ENCODE measurements around the gene LRRC8E. TPM values are rescaled to one million over a fixed set of nuclear protein-coding genes. Genes with fewer than 3 reads are reported as not detected.

LRRC8E gene
- total and polyA plus RNA-seq, 7 donors = 0.23 to 1.2 (median 1.2) TPM; not detected in 4

DNA sequence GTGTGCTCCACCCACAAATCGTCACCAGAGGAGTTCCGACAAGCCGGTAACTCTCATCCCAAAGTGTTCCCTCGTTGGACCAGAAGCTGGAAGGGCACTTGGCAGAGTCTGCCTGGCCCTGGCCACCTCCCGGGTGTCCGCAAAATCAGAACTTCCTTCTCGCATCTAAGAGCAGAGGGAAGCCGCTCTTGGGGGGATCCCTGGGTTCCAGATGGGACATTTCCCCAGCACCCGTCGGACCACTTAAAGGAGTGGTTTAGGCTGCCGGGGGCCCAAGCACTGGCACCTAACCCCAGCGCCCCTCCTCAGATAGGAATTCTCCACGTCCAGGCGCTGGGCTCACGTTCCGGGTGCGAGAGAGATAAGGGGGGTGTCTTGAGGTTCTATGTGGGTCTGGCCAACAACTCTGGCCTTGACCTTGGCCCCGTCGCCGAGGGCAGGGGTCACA is 14.5 kb downstream of the LRRC8E start:
- intact Hi-C loops (cut with DNase I) = loop anchor here (1.0 to 5.0 kb wide), 3 partner anchors 36 to 73 kb away; partner anchors contain the start of gene EVI5L
- TF ChIP-seq POLR2AphosphoS5 (IDR thresholded peaks at IDR 0.05) = no peak
- no peak for TF ChIP-seq POLR2A (IDR thresholded peaks at IDR 0.05)
- no peak for TF ChIP-seq CTCF (IDR thresholded peaks at IDR 0.05)
- no peak for TF ChIP-seq EP300 (IDR thresholded peaks at IDR 0.05)
- H3K27ac ChIP-seq = peak overlapping the region; percentile 83 to 90 (median 88)
- 6 to 17% methylated on average over 20 of the region's 20 CpGs for WGBS, 2 donors
- DNase-seq = no peak
- H3K27me3 ChIP-seq = no peaks in the 10 kb centered on the region
- H3K36me3 ChIP-seq = peaks cover 0 to 18% (median 8%) of the 10 kb centered on the region in 4 donors
- peaks cover 0 to 47% (median 44%) of the 10 kb centered on the region in 4 donors for H3K4me1 ChIP-seq
- H3K9me3 ChIP-seq = no peaks in the 10 kb centered on the region
- H3K4me3 ChIP-seq = peak overlapping the region; percentile 43 to 96 (median 52)

GRCh38 chr19:7903244-7904073 is 15.1 kb downstream of the LRRC8E start, which contains the start of gene MAP2K7:
Gene MAP2K7, plus strand, starts transcription at chr19:7903877. Its CDS starts 68 bp downstream, at chr19:7903945.
- H3K27ac ChIP-seq = peak within 1 kb of the TSS; percentile 86 to 91 (median 90)
- H3K4me3 ChIP-seq = peak within 1 kb of the TSS; percentile 82 to 99 (median 95)
- peak; percentile 100 for DNase-seq
- 0% methylated on average over 89 of the region's 89 CpGs for whole genome bisulfite sequencing, 2 donors
- intact Hi-C loops (cut with DNase I) = loop anchor here (1.0 to 5.0 kb wide), 4 partner anchors 17 to 73 kb away; partner anchors contain the start of genes EVI5L and SNAPC2
- TF ChIP-seq CTCF (IDR thresholded peaks at IDR 0.05) (peak in 3 of 4 experiments; percentile 12 to 21 (median 20)), POLR2AphosphoS5 (IDR thresholded peaks at IDR 0.05) (peak; percentile 83 to 88 (median 84)), POLR2A (IDR thresholded peaks at IDR 0.05) (peak; percentile 15 to 65), EP300 (IDR thresholded peaks at IDR 0.05) (peak in 1 of 4 donors; percentile 73)
- peaks cover 0 to 47% (median 44%) of the 10 kb centered on the region in 4 donors for H3K4me1 ChIP-seq
- H3K36me3 ChIP-seq = peaks cover 0 to 18% (median 8%) of the 10 kb centered on the region in 4 donors
- H3K9me3 ChIP-seq = no peaks in the 10 kb centered on the region
- no peaks in the 10 kb centered on the region for H3K27me3 ChIP-seq

GRCh38 chr19:7904074-7905020 is 16.0 kb downstream of the LRRC8E start:
- intact Hi-C loops (cut with DNase I) = loop anchor here (2.0 to 5.0 kb wide), 2 partner anchors 16 to 37 kb away; partner anchors contain the start of gene SNAPC2
- DNase-seq = peak; percentile 82
- WGBS, 2 donors = 4 to 11% methylated on average over 67 to 68 of the region's 68 CpGs
- H3K4me1 ChIP-seq = peaks cover 0 to 47% (median 44%) of the 10 kb centered on the region in 4 donors
- H3K27ac ChIP-seq = peak overlapping the region; percentile 86 to 91 (median 90)
- H3K4me3 ChIP-seq = peak overlapping the region; percentile 82 to 99 (median 95)
- no peak for TF ChIP-seq CTCF (IDR thresholded peaks at IDR 0.05)
- no peak for TF ChIP-seq EP300 (IDR thresholded peaks at IDR 0.05)
- TF ChIP-seq POLR2AphosphoS5 (IDR thresholded peaks at IDR 0.05) = no peak
- no peak for TF ChIP-seq POLR2A (IDR thresholded peaks at IDR 0.05)
- H3K9me3 ChIP-seq = no peaks in the 10 kb centered on the region
- peaks cover 0 to 27% (median 10%) of the 10 kb centered on the region in 4 donors for H3K36me3 ChIP-seq
- no peaks in the 10 kb centered on the region for H3K27me3 ChIP-seq

- intact Hi-C loops (cut with DNase I) = loop anchor here (2.0 kb wide), 1 partner anchor 16 kb away; the partner anchor contains the start of gene SNAPC2
- Histone ChIP-seq H3K36me3 (peaks cover 6 to 36% (median 19%) of the 10 kb centered on the region in 4 donors), H3K9me3 (no peaks in the 10 kb centered on the region), H3K27ac (no peak overlapping the region), H3K4me3 (peak overlapping the region in 2 of 4 donors; percentile 96 to 99), H3K27me3 (no peaks in the 10 kb centered on the region), H3K4me1 (peaks cover 0 to 47% (median 44%) of the 10 kb centered on the region in 4 donors)
- no peak for DNase-seq
- 71 to 84% methylated on average over 10 of the region's 10 CpGs for WGBS, 2 donors
- TF ChIP-seq POLR2AphosphoS5 (IDR thresholded peaks at IDR 0.05) = no peak
- TF ChIP-seq EP300 (IDR thresholded peaks at IDR 0.05) = no peak
- no peak for TF ChIP-seq CTCF (IDR thresholded peaks at IDR 0.05)
- TF ChIP-seq POLR2A (IDR thresholded peaks at IDR 0.05) = no peak
Observed at GRCh38 chr19:7905268-7905667, 17.0 kb downstream of the LRRC8E start.

Data from sigmoid colon (tissue), 7 donors.